ENCODE data around the gene PRICKLE1.

The PRICKLE1 gene

DNA sequence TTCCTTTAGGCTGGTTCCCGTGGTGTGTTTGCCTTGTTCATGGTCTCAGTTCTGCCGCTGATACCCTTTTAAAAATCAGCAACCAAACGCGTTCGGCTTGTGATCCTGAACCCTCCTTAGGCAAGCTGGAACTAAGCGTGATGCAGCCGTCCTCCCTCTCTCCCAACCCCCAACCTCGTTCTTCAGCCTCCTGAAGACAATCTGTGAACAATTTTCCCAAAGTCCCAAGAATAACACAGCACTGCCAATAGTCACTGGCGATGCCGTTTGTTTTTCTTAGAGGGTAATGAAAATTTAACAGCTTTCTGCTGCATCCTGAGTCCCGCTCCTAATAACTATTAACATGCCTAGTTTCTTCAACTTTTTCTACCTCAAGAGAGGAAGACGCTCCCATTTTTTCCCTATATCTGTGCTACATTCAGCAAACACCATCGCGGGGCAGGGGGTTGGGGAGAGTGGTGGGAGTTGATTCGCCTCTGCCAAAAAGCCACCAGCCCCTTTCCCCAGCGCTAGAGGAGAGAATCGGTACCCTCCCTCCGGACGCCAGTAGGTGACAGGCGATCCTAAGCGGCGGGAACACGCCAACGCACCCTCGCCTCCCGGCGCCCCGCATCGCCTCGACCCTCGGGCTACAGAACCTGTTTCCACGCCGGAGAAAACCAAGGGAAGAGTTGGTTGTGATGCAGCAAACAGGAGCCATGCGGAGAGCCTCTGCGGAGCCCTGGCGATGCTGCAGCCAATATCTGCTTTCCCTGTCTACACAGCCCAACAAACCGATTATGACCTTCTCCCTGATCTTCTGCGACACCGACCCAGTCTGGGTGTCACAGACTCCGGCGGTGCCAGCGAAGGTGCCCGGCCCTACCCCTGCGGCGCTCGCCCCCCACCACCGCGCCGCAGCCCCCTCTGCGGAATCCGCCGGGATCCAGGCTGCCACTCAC, 752 bp downstream of the PRICKLE1 start:
- DNase-seq, result peak; percentile 24

DNA sequence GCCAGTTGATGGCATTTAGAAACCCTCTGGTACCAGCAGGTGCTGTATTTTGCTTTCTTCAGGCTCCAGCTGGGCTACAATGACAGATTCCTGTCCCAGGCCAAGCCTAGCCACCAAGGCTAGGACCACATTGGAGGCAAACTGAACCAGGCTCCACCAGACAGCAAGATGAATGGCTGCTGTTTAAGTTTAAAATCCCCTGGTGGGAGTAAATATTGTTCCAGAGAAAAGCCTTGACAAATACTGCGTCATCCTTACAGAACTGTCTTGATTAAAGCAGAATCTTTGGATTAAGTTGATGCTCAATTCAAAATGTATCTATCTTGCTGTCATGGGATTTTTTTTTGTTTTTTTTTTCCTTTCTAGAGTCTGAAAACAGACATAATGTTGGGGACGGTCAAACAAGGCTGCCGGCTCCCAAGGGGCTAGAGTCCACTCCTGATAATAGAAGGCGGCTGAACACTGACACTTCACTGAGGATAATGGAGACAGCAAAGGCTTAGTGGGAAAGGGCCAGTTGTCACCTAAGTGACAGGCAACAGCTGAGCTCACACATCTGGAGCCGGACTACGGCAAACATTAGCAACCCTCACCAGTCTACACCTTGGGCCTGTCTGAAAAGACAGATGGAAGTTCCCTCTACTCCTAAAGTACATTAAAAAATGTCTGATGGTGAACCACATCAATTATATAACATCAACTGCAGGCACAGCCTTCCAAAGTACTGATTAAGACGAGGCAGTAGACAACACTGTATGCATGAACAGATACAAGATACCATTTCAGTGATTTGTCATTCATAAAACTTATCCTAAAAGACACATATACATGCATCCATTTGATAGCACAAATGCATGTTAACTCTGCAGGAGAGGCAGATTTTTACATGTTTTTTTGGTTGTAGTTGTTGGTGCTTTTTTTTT, 1.7 kb downstream of the PRICKLE1 start:
- no peak for DNase-seq

DNA sequence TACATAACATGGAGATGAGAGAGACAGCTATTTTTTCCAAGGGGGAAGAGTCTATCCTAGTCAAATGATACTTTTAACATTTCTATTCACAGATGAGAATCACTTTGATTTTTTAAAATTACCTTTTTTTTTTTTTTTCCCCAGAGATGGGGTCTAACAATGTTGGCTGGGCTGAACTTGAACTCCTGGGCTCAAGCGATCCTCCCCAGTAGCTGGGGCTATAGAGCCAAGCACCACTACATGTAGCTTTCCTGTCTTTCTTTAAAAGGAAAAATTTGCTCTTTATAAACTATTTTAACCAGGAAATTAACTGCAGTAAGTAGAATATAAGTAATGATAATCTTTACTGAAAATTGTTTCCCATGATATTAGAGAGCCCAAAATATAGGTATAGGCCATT, 3.3 kb downstream of the PRICKLE1 start:
- DNase-seq, result no peak

DNA sequence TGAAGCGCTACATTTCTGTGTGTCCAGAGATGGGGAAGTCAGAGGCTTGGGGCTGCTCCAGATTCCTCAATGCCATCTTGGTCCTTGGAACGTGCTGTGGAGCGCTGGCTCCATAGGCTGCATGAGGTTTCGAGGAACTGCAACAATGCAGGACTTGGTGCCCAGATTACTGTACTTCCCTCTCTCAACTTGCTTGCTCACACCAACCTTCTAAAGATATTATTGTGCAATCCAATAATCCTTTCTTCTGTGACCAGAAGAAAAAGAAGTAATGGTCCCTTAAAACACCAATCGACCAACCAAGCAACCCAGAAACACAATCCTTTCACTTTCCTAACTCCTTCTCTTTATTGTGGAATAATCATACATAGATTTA, 3.7 kb downstream of the PRICKLE1 start:
- peak; percentile 59 for DNase-seq

DNA sequence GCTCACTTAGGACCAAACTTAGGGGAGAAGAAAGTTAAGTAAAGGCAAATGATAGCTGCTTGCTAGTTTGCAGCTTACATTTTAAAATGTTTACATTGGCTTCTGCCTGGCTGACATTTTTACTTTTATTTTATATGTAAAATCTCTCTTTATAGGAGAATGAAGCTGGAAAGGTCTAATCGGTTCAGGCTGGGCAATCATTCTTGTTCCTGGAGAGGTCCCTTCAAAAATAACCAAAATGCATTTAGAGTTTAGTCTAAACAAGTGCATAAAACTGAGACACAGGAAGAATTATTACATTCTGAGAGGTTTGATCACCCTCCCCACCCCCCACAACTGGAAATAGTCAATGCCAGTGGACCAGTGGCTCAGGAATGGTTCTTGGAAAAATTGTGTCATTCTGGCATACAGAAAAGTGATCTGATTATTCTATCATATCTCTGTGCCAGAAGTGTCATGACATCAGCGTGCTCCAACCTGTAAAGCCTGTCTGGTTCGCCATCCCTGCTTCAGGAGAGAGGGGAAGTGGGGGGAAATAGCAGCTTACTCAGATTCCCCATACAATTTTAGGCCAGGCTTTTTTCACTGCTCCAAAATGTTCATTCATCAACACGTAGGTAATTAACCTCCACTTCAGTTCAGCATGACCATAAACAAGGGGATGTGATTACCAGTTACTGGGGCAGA, 4.2 kb downstream of the PRICKLE1 start:
- DNase-seq, result no peak

DNA sequence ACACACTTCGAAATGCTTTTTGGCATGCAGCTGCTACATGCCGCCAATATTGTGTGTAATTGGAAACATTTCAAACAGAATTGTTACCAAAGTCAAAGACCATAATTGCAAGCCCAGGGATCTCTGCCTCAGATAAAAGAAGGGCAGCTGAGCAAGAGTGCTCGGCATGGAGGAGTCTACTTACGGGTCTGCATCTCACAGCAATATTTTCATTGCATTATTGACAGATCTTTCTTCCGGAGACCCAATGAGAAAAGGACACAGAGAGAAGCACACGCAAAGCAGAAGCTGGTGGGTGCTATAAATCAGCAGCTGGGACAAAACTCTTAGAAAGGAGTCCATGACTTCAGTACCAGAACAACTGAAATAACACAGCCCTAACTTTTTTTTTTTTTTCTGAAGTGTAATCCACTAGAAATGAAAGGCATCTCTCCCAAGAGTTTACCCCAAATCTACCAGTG, 4.9 kb downstream of the PRICKLE1 start:
- no peak for DNase-seq

DNA sequence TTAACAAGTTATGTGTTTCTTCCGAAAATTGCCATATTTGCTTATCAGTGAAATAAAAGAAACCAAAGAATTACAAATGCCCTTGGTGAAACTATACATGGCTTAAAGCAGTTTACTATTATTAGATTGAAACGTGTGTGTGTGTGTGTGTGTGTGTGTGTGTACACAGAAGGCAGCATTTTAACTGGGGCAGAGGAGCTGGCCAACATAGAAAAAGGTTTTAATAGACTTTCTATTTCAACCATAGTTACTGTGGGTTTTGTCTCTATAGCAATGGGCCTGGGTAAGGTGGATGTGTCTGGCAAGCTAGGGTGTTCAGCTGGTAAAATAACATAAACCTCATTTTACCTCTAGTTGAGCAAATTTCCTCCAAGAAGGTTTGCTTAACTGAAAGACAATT, 6.5 kb downstream of the PRICKLE1 start:
- DNase-seq, result no peak

DNA sequence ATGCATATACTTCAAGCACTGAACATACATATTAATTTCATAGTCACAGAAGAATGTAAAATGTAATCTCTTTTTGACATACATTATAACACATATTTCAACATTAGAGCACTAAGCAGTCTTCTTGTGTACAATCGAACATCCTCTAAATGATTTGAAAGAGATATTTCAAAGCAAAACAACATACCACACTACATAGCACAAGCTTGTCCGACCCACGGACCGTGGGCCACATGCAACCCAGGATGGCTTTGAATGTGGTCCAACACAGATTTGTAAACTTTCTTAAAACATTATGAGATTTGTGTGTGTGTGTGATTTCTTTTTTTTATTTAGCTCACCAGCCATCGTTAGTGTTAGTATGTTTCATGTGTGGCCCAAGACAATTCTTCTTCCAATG, 7.0 kb downstream of the PRICKLE1 start:
- DNase-seq, result no peak

DNA sequence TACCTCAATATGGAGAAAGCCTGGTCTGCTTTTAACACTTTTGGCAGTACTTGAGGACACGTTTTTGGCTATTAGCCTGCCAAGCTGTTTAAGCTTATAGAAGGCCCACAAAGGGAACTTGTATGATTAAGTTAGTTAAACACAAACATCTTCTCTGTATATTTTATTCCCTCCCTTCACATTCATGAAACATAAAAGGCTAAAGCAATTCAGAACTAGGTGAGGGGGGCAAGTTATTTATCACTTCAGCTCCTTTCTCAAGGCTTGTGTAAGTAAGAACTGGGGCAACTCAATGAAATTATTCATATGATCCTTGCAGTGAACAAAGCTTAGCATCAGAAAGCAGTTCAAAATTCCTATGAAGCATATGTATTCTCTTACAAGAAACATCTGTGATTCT, 7.5 kb downstream of the PRICKLE1 start:
- no peak for DNase-seq

DNA sequence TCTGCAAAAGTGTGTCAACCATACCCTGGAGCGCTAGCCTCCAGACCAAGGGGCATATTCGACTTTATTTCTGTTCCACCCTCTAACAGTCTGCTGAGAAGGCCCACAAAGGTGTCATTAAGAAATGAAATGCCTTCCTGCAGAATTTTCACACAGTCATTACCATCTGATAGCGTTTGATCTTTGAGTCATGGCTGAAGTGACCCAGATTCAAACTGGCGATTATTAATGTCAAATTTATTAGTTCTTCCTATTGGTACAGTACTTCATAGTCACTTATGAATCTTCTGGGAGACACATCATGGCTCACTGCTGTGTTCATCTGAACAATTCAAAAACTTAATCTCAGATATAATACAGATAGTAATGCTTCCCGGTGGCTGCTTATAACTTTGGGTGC, 13.2 kb downstream of the PRICKLE1 start:
- no peak for DNase-seq

DNA sequence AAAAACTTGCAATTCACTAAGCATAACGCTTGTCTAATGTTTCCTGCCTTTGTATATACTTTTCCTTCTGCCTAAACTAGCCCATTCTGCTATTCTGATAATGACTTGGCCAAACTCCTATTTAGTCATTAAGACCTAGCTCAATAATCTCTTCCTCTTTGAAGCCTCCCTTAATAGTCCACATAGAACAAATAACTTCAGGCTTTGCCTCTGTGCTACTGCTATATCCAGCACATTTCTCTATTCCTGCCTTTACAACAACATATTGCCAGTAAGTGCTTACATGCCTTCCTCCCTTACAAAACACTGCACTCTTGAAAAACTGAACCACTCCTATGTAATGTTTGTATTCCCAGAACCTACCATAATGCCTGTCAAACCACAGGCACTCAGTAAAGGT, 13.8 kb downstream of the PRICKLE1 start:
- DNase-seq, result no peak

DNA sequence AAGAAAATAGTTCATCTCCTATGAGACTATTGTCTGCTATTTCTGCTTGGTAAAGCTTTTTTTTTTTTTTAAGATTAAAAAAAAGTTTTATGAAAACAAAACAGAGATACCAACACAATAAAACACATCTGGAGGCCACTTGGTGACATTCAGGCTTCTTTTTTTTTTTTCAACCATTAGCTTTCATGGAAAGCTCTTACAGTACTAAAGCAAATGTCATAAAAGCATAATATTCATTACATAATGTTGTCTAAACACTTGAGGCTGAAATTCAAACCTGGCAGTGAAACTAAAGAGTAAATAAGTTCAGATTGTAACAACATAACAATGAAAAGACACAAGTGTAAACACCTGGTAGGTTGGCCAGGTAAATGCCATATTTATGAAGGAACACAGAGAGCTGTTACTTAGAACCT, 14.7 kb downstream of the PRICKLE1 start:
- no peak for DNase-seq

DNA sequence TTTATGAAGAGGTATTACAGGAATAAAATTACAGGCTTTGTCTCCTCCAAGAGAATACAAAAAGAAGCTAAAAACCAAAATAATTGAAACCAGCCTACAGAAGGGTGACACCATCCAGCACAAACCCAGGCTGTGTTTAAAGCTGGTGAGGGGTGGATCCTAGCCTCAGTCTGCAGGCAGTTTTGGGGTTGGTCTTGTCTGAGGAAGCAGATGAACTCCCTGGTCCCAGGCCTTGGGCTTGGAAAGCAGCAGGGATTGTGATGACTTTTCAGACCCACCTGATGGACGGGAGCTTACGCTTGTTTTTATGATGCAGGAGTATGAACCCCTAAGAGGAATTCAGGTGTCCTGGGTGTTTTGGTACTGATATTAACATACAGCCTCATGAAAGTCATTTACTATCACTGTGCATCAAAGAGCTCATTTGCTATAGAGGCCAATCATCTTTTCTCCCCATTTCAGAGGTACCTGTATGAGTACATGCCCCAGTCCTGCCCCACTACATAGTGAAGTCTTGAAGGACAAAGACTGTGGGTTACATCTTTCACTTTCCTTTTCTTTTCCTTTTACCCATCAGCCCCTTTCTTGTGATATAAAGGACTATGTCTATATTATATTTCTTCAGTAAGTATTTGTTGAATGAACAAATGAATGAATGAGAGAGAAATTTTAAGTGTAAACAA, 18.1 kb downstream of the PRICKLE1 start:
- no peak for DNase-seq

DNA sequence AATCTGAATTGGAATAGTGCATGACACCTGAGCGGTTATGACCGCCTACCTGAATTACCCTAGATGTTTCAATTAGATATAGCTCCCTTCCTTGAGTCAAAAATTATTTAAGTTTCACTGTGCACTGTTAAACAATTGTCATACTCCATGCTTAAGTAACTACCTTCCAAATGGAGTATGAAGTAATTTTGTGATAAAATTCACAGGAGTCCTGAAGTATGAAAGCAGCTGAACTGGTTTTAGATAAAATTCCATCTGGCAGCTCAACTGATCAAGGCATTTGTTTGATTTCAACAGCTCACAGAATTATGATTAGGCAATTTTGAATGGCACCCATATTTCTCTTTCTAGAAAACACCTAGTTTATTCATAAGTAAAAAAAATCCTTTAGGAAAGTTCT, 19.5 kb downstream of the PRICKLE1 start:
- no peak for DNase-seq

DNA sequence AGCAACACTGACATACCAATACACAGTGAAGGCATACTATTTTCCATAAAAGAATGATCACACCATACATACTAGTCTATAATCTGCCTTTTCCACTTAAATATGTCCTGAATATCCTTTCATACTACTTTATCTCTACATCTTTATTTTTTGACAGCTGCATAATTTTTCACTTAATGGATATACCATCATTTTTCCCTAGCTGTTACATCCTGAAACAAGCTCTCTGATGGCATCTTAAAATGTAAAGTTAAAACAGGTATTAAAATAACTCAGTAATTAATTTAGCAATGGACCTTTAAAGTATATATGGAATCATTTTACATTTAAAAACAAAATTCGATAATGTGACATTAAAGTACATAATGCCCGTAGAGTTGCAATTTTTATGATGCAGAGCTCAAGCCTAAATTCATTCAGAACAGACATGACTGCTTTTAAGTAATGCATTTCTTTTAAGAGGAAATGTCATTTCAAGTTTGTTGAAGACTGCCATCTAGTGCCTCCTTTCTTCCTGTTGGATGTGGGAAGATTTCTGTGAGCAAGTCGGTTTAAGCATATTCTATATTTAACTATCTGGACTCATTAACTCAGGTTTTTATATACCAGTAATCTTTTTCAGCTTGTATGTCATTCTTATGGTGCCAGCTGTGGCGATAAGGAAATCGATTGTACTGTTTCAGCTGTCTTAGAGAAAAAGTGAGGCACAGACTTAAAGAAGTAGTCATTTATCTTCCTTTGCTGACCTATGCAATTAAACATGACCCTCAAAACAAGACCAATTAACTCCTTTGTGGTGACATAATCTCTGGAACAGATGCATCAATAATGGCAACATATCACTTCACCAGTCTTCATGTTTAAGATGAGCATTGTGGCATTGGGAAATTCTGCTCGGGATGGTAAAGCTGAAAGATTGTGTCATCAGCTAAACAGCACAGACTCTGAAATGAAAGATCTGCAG, 20.3 kb downstream of the PRICKLE1 start:
- peak; percentile 52 for DNase-seq

DNA sequence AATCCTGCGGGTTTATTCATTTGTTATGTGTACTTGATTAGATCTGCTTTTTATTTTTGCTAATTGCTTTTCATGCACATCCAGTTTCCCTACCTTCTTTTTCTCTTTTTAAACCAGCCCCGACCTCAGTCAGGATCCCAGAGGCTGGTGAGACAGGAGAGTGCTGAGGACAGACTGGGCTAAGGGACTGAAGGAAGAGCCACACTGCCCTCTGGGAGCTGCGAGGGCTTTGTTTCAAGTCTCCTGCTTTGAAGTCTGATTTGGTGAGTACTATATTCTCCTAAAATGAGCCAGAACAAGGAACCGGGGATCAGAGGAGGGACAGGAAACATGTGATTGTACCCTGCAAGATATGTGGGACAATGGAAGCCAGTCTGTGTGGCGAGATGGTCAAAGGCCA, 23.9 kb downstream of the PRICKLE1 start:
- DNase-seq, result no peak

DNA sequence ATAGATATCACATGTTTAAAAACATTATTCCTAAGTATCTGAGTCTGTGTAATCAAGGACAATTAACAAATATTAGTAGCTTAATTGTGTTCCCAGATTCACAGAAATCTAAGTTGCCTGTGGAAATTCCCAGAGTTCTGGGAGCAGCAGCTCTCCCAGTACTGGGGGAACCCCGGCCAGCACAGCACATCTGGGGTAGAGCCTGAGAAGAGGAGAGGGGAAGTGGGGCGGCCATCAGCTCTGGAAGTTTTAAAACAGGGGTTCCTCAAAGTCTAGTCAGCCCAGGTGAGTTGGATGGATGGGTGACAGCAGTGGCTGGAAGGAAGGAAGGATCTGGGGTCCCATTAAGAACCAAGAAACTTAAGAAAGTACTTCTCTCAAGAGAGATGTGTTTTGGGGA, 24.6 kb downstream of the PRICKLE1 start:
- no peak for DNase-seq

DNA sequence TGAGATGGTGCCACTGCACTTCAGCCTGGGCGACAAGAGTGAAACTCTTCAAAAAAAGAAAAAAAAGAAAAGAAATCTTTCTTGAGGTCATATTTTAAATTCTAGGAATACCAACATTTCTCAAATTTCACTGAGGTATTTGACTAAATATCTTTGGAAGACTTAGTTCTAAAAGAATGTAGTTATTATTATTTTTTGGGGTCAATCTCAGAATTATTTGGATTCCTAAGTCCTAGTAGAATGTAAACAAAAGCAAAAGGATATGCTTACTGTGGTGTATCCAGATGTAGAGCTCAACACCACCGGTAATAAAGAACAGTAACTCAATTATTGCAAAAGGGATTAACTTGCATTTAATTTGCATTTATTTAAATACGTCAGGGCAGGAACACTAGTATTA, 25.0 kb downstream of the PRICKLE1 start:
- no peak for DNase-seq

DNA sequence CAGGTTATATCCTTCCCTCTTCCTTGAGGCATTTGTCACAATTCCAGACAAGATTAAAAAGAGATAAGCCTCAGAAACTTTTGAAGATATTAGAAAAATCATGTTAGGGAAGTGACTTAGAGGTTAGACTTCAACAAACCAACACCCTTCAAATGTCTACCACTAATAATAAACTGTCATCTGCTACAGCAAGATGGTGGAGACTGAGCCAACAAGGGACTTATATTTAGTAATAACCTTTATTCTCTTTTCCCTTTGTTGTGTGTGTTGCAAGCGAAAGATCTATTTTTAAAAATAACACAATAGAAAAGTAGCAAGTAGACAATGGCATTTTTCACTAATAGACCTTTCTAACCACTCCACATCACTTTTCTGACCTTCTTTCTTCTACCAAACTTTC, 28.6 kb downstream of the PRICKLE1 start:
- no peak for DNase-seq

DNA sequence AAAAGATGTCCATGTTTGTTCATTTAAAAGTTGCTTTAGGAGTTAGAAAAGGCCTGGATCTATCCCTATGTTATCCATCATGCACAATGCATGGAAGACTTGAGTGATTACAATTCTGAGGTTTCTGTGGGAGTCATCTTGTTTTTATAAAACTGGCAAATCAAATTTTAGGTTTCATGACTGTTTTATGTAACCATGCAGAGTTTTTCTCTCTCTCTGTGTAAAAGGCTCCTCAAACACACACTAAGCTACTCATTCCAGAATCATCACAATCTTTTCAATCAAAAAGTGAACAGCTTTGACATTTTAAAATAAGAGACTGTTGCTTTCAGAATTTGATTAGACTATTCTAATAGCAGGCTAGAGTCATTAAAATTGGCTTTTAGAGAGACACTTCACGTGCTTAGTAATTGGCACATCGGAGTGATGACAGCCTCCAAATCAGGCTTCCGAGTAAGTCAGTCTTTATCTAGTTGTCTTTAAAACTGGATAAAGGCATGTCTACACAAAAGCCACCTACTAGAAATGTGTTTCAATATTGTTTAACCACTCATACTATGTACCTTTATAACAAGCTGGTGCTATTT, 31.9 kb downstream of the PRICKLE1 start:
- DNase-seq, result no peak

DNA sequence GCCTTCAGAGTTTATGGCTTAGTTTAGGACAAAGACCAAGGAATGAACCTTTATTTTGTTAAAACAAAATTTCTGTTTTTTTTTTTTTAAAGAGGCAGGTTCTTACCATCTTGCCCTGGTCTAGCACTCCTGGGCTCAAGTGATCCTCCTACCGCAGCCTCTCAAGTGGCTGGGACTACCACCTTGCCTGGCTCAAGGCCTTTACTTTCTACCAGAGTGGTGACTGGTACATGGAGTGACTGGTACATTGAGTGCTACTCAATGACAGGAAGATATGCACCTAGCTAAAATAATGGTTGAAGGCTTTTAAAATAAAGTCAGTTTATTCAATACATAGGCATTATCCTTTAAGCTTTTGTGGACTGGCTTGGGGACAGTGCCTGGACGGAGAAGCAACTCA, 32.6 kb downstream of the PRICKLE1 start:
- DNase-seq, result no peak

Data from suppressor macrophage treated with lipopolysaccharide for 4 hours (primary cell).